IPS-15b (cell line): ENCODE results near the gene RAB6B.

Experiments used
- H3K27me3 ChIP-seq: one replicate; pipeline ENCODE4 v1.6.1; 2013; ENCODE audit warnings: low read length; ENCODE audit not compliant: control insufficient read depth, insufficient read depth
- H3K36me3 ChIP-seq: one replicate; pipeline ENCODE4 v1.6.1; 2013; ENCODE audit warnings: low read length; ENCODE audit not compliant: control insufficient read depth, insufficient read depth
- H3K4me1 ChIP-seq: one replicate; pipeline ENCODE4 v1.6.1; 2013; ENCODE audit warnings: mild to moderate bottlenecking, low read length; ENCODE audit not compliant: control insufficient read depth, insufficient read depth
- H3K4me3 ChIP-seq: one replicate; pipeline ENCODE4 v1.5.1; 2013; ENCODE audit warnings: low read depth, low read length
- H3K9ac ChIP-seq: one replicate; pipeline ENCODE4 v1.6.1; 2013; ENCODE audit warnings: low read depth, mild to moderate bottlenecking, low read length
- H3K9me3 ChIP-seq: one replicate; pipeline ENCODE4 v1.6.1; 2013; ENCODE audit warnings: mild to moderate bottlenecking, low read length; ENCODE audit not compliant: control insufficient read depth, insufficient read depth

The RAB6B gene

GRCh38 chr3:133845127-133845526, 50.6 kb downstream of the RAB6B start:
- Histone ChIP-seq H3K36me3 (no peaks in the 10 kb centered on the region), H3K9ac (no peak overlapping the region), H3K4me3 (no peak overlapping the region), H3K27me3 (no peaks in the 10 kb centered on the region), H3K9me3 (no peaks in the 10 kb centered on the region), H3K4me1 (no peaks in the 10 kb centered on the region)

- H3K27me3 ChIP-seq = no peaks in the 10 kb centered on the region
- H3K4me1 ChIP-seq = no peaks in the 10 kb centered on the region
- H3K36me3 ChIP-seq = no peaks in the 10 kb centered on the region
- no peak overlapping the region for H3K9ac ChIP-seq
- no peaks in the 10 kb centered on the region for H3K9me3 ChIP-seq
- H3K4me3 ChIP-seq = no peak overlapping the region
These were observed 52.0 kb downstream of the RAB6B start for GRCh38 chr3:133843634-133844033.

GRCh38 chr3:133842158-133842557, 53.5 kb downstream of the RAB6B start:
- Histone ChIP-seq H3K27me3 (no peaks in the 10 kb centered on the region), H3K4me3 (no peak overlapping the region), H3K4me1 (no peaks in the 10 kb centered on the region), H3K36me3 (peaks cover 3% of the 10 kb centered on the region), H3K9ac (no peak overlapping the region), H3K9me3 (no peaks in the 10 kb centered on the region)

- H3K36me3 ChIP-seq = peaks cover 9% of the 10 kb centered on the region
These were observed 54.5 kb downstream of the RAB6B start for GRCh38 chr3:133841196-133841595.

GRCh38 chr3:133840767-133841166, 54.9 kb downstream of the RAB6B start:
- H3K9me3 ChIP-seq = no peaks in the 10 kb centered on the region
- H3K9ac ChIP-seq = no peak overlapping the region
- H3K4me1 ChIP-seq = no peaks in the 10 kb centered on the region
- no peaks in the 10 kb centered on the region for H3K27me3 ChIP-seq
- H3K36me3 ChIP-seq = peaks cover 10% of the 10 kb centered on the region
- H3K4me3 ChIP-seq = no peak overlapping the region

More at GRCh38 chr3:133841196-133841595, 54.5 kb downstream of the RAB6B start:
- no peak overlapping the region for H3K9ac ChIP-seq
- no peaks in the 10 kb centered on the region for H3K27me3 ChIP-seq
- H3K9me3 ChIP-seq = no peaks in the 10 kb centered on the region
- H3K4me1 ChIP-seq = no peaks in the 10 kb centered on the region
- no peak overlapping the region for H3K4me3 ChIP-seq

- Histone ChIP-seq H3K9me3 (no peaks in the 10 kb centered on the region), H3K4me3 (no peak overlapping the region), H3K27me3 (no peaks in the 10 kb centered on the region), H3K36me3 (peaks cover 12% of the 10 kb centered on the region), H3K4me1 (no peaks in the 10 kb centered on the region), H3K9ac (no peak overlapping the region)
These were observed 55.5 kb downstream of the RAB6B start for GRCh38 chr3:133840055-133840737.

GRCh38 chr3:133838916-133839800, 56.5 kb downstream of the RAB6B start:
- Histone ChIP-seq H3K9me3 (no peaks in the 10 kb centered on the region), H3K36me3 (peaks cover 12% of the 10 kb centered on the region), H3K4me3 (no peak overlapping the region), H3K9ac (no peak overlapping the region), H3K4me1 (no peaks in the 10 kb centered on the region), H3K27me3 (no peaks in the 10 kb centered on the region)

GRCh38 chr3:133838296-133838789, 57.3 kb downstream of the RAB6B start:
- Histone ChIP-seq H3K9me3 (no peaks in the 10 kb centered on the region), H3K36me3 (peaks cover 12% of the 10 kb centered on the region), H3K27me3 (no peaks in the 10 kb centered on the region), H3K9ac (no peak overlapping the region), H3K4me3 (no peak overlapping the region), H3K4me1 (no peaks in the 10 kb centered on the region)

GRCh38 chr3:133837487-133838295, 58.0 kb downstream of the RAB6B start:
- Histone ChIP-seq H3K27me3 (no peaks in the 10 kb centered on the region), H3K36me3 (peaks cover 12% of the 10 kb centered on the region), H3K4me3 (no peak overlapping the region), H3K9ac (no peak overlapping the region), H3K4me1 (no peaks in the 10 kb centered on the region), H3K9me3 (no peaks in the 10 kb centered on the region)

GRCh38 chr3:133836497-133837158, 59.1 kb downstream of the RAB6B start:
- Histone ChIP-seq H3K4me3 (no peak overlapping the region), H3K4me1 (no peaks in the 10 kb centered on the region), H3K27me3 (no peaks in the 10 kb centered on the region), H3K36me3 (peaks cover 12% of the 10 kb centered on the region), H3K9ac (no peak overlapping the region), H3K9me3 (no peaks in the 10 kb centered on the region)

GRCh38 chr3:133835961-133836360, 59.7 kb downstream of the RAB6B start:
- Histone ChIP-seq H3K9ac (no peak overlapping the region), H3K4me1 (no peaks in the 10 kb centered on the region), H3K27me3 (no peaks in the 10 kb centered on the region), H3K36me3 (peaks cover 12% of the 10 kb centered on the region), H3K9me3 (no peaks in the 10 kb centered on the region), H3K4me3 (no peak overlapping the region)
